Adipose tissue (tissue), 3 donors: ENCODE data around the gene UBTD1. TPM values are rescaled to one million over a fixed set of nuclear protein-coding genes. Genes with fewer than 3 reads are reported as not detected.
A peak's percentile ranks its signal among the peaks of the same experiment; 100 is the strongest.

Experiments
- H3K27ac ChIP-seq: one replicate; pipeline ENCODE4 v1.5.1; 2013; ENCODE audit warnings: low read depth, low read length
- WGBS, 3 donors: extraction: QIAGEN DNeasy Blood & Tissue Kit; methylation state at CpG; one replicate each; pipeline ENCODE4 v1.1.7; 2013; 5-methylcytosine and 5-hydroxymethylcytosine counted together
- polyA plus RNA-seq, 3 donors: library from polyadenylated mRNA; stranded (reverse); fragments of 200-250 nt; gene quantifications; one replicate each; pipeline ENCODE4 v1.2.3, GENCODE V29; 2013
- donor health status: healthy with polysubstance abuse.
- donor health status: Bipolar disorder and iron deficiency.
- donor health status: healthy.

The UBTD1 gene
- polyA plus RNA-seq, 3 donors: 8.0 to 38.8 (median 24.9) TPM

GRCh38 chr10:97587183-97587582 is 88.5 kb downstream of the UBTD1 start:
- no peak overlapping the region for H3K27ac ChIP-seq
- 88 to 95% (median 89%) methylated on average over 2 of the region's 2 CpGs for WGBS, 3 donors

GRCh38 chr10:97589479-97589878 is 90.8 kb downstream of the UBTD1 start, which contains the start of gene C10orf62:
Gene C10orf62 (plus strand): TSS chr10:97589721. CDS start chr10:97589898, 177 bp downstream.
- WGBS, 3 donors: 69 to 85% (median 84%) methylated on average over 3 of the region's 3 CpGs
- H3K27ac ChIP-seq: no peak within 1 kb of the TSS

- no peak overlapping the region for H3K27ac ChIP-seq
- 80 to 92% (median 91%) methylated on average over 15 of the region's 15 CpGs for whole genome bisulfite sequencing, 3 donors
Measured at GRCh38 chr10:97590082-97590747, 91.5 kb downstream of the UBTD1 start.

GRCh38 chr10:97590748-97591495 is 92.2 kb downstream of the UBTD1 start:
- 69 to 76% (median 74%) methylated on average over 5 of the region's 5 CpGs for WGBS, 3 donors
- H3K27ac ChIP-seq: no peak overlapping the region

GRCh38 chr10:97593421-97593820 is 94.7 kb downstream of the UBTD1 start:
- no peak overlapping the region for H3K27ac ChIP-seq
- 53 to 69% (median 61%) methylated on average over 4 of the region's 4 CpGs for WGBS, 3 donors

GRCh38 chr10:97596101-97597082 is 97.7 kb downstream of the UBTD1 start:
- peak overlapping the region; percentile 56 for H3K27ac ChIP-seq
- WGBS, 3 donors: 49 to 60% (median 55%) methylated on average over 10 of the region's 10 CpGs

GRCh38 chr10:97597778-97598177 is 99.1 kb downstream of the UBTD1 start:
- 79 to 83% (median 83%) methylated on average over 2 of the region's 2 CpGs for WGBS, 3 donors
- H3K27ac ChIP-seq: no peak overlapping the region

DNA sequence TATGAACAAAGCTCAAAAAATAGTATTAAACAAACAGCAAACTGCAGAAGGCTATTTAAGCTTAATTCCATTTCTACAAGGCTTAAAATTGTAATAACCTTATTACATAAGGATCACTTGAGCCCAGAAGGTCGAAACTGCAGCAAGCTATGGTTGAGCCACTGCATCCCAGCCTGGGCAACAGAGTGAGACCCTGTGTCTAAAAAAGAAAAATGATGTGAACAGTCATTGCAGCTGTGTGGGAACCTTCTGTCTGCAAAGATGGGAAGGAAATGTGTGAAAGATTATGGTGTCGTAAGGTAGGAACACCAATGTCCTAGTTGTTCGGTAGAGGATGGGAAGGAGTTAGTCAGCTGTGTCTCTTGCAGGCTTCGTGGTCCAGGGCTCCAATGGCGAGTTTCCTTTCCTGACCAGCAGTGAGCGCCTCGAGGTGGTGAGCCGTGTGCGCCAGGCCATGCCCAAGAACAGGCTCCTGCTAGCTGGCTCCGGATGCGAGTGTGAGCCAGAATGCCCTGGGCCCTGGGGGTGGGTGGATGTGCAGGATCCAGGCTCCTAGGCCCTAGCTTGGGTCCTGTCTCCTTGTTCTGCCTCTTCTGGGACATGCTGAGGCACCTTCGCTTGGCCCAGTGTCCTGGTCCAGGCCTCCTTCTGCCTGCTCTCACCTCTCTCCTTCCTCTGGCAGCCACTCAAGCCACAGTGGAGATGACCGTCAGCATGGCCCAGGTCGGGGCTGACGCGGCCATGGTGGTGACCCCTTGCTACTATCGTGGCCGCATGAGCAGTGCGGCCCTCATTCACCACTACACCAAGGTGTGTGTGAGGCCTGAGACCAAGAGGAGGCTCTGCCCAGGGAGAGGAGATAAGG is 99.9 kb downstream of the UBTD1 start:
- 85 to 94% (median 90%) methylated on average over 18 to 19 of the region's 19 CpGs for WGBS, 3 donors
- H3K27ac ChIP-seq: no peak overlapping the region

DNA sequence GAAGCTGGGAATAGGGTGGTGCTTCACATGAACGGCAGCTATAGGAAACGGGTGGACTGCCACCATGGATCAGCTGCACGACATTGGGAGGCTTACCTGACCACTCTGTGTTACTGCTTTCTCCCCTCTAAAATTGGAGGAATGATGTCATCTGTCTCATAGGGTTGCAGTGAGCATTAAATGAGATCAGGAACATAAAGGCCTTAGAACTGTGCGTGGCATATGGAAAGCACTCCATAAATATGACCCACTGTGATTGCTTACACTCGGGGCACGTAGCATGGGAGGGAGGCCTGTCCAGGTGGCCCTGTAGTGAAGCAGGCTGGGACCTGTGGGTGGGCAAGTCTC is 100.5 kb downstream of the UBTD1 start:
- H3K27ac ChIP-seq: no peak overlapping the region
- WGBS, 3 donors: 87 to 92% (median 87%) methylated on average over 6 of the region's 6 CpGs

DNA sequence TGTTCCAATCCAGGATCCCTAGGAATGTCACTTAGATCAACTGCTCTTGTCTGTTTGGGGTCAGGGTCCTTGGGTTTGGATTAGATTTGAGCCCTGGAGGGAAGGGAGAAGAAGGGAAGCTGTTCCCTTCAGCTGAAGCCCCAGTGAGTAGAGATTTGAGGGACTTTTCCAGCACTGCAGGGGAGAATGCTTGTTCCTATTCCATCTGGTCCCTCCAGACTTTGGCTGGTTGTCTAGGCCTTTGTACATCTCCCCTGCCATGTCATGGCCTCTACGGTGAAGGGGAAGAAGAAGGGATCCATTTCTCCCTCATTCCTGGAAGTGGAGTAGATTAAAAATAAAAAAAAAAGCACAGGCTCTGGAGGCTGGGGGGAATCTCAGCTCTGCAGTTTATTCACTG is 101.9 kb downstream of the UBTD1 start:
- no peak overlapping the region for H3K27ac ChIP-seq
- WGBS, 3 donors: 78 to 100% (median 83%) methylated on average over 1 of the region's 1 CpG

GRCh38 chr10:97601268-97602215 is 102.8 kb downstream of the UBTD1 start:
- 82 to 86% (median 85%) methylated on average over 20 to 21 of the region's 21 CpGs for WGBS, 3 donors
- H3K27ac ChIP-seq: no peak overlapping the region

- no peak overlapping the region for H3K27ac ChIP-seq
- WGBS, 3 donors: 93 to 94% (median 93%) methylated on average over 5 of the region's 5 CpGs
Measured at GRCh38 chr10:97607095-97607636, 108.4 kb downstream of the UBTD1 start.

- H3K27ac ChIP-seq: no peak overlapping the region
- 77 to 86% (median 78%) methylated on average over 13 of the region's 13 CpGs for WGBS, 3 donors
Measured at GRCh38 chr10:97608991-97609561, 110.4 kb downstream of the UBTD1 start.

- H3K27ac ChIP-seq: no peak overlapping the region
Measured at GRCh38 chr10:97611473-97611872, 112.7 kb downstream of the UBTD1 start.

DNA sequence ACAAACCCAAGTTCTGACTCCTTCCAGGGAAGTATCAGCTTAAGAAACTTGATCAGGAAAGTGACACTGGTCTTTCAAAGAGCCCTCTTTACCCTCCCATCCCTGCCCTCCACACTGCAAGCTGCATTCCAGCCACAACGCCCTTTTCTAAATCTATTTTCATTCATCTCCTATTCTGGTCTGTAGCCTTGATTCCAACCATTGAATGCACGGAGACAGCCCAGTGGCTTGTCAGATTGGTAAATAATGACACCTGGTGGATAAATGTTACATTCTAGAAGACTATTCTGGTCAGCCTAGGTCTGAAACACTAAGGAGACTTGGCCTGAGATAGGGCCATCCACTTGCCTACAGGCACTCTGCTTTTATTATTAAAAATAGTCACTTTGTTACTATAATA is 113.7 kb downstream of the UBTD1 start:
- WGBS, 3 donors: 25 to 40% (median 39%) methylated on average over 2 of the region's 2 CpGs
- no peak overlapping the region for H3K27ac ChIP-seq

More at GRCh38 chr10:97611473-97611872, 112.7 kb downstream of the UBTD1 start:
- 87 to 91% (median 90%) methylated on average over 12 of the region's 12 CpGs for WGBS, 3 donors

GRCh38 chr10:97618285-97618684 is 119.6 kb downstream of the UBTD1 start:
- 75 to 93% (median 87%) methylated on average over 4 of the region's 4 CpGs for WGBS, 3 donors
- no peak overlapping the region for H3K27ac ChIP-seq
